GM04503 (cell line): ENCODE measurements around the gene FGGY.

Experiments
- DNase-seq: peaks from one replicate; pipeline ENCODE4 v3.0.0-alpha.2; 2012; ENCODE audit warnings: low read depth

FGGY gene

GRCh38 chr1:59768792-59769735 is 472.2 kb downstream of the FGGY start:
- no peak for DNase-seq

DNA sequence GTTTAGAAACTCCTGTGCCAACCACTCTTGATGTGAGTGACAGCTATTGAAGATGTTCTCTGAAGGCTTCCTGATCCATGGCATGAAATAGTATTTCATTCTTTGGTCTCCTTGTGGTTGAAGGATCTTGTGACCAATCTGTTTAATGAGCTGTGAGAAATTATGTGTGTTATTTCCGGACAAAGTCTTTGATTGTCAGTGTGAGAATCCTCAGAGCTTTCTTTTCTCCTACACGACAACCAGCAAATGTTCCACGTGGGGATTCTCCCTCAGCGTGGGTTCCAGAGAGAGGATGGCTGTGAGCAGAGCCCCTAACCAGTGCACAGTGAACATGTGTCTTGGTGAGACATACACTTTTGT is 472.8 kb downstream of the FGGY start:
- no peak for DNase-seq

- no peak for DNase-seq
Measured at GRCh38 chr1:59771361-59771760, 474.5 kb downstream of the FGGY start.

DNA sequence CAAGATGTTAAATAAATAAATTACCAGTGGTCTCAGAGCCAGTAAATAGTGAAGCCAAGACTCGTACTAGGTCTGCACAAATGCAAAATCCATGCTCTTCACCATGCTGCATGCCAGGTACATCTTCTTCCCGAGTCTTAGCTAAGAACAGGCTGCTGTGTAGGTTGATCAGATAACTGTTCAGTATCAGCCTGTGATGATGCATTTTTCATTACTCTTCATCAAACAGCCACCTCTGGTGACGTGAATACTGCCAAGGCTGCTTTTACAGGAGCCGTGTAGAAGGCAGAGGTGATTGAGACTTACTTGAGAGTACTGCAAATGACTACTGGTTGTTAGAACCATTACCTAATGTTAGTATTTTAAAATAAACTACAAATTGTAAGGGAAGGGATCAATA is 478.6 kb downstream of the FGGY start:
- no peak for DNase-seq

DNA sequence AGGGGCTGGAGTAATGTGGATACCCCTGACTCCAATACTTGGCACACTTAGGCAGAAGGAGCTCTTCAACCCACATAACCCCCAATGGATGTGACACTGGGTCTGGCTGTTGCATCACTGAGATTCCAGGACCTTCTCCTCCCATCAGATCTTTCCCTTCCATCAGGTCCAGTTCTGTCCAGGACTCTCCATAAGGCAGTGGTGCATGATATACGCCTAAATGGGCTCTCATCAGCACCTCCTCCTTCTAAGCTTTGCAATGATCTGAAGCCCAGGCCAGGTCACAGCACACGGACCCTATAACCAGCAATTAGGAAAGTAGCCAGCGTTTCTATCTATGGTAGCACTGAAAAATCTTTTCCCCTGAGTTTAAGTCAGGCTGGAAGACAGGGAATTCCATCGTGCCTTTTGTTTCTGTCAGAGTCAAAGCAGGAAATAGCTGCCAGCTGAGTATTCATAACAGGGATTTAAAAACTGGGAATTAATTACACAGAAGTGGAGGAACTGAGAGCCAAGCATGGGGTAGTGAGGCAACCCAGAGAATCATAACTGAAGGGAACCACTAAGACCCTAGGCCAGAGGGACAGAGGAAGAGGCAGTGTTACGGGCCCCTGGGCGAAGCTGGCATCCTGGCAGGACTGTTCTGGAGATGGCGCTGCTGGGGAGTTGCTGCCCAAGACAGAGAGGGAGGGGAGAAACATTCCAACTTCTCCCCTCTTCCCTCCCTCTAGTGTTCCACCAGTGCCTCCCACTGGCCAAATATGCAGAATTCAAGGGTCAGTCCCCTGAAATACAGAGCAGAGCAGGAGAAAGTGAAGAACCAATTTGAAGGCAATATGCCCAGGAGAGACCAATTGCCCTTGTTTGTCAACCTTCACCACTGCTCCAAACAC is 480.3 kb downstream of the FGGY start:
- peak; percentile 66 for DNase-seq

DNA sequence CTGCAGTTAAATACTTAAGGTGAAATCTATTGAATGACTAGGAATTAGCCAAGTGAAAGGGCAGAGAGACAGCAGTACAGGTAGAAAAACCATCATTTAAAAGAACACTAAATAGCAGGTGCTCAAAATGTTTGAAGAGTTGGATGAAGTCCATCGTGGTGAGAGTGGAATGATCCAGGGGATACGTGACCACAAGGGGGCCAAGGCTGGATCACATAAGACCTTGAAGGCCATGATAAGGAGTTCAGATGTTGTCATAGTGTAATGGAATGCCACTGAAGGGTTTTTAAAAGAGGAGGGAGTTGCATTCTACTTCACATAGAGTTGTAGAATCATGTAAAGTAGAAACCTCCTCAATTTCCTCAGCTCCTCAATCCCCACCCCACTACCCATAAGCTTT is 483.1 kb downstream of the FGGY start:
- DNase-seq = no peak

DNA sequence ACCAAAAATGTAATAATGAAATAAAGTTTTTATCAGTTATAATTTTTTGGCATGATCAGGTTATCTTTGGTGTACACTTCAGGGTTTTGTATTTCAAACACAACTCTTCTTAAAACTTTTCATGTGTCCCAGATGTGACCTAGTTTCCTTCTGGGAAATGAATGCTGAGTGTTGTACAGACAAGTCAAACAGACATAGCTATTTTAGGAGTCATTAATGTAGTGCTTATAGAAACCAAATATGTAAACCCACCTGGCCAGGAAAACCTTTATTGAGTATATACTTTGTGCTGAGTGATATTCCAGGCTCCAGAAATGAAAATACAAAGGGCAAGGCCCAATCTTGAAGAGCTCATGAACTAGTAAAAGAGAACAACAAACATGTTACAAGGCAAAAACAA is 491.9 kb downstream of the FGGY start:
- no peak for DNase-seq

- no peak for DNase-seq
Measured at GRCh38 chr1:59798600-59798999, 501.7 kb downstream of the FGGY start.

DNA sequence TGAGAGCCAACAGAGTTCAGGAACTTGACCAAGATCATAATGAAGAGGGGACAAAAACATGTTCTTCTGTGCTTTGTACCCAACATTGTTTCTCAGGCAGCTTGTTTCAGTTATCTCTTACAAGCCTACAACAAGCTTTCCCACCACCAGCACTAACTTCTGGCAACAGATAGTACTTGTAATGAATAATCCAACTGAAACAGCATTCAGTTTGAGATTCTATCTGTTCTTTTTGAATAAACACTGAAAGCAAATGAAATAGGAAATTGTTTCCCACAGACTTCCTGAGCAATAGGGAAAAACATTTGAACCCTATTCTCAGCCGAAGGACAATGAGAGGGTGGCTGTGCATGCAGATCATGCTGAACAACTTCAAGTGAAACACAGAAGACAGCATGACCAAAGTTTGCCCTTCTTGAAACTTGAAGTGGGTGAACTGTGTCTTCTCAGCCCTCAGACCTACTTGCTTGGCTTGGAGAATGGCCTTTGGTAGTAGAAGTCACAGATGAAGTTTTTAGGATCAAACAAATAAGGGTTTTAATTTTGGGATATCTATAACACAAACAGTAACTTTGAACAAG is 506.7 kb downstream of the FGGY start:
- no peak for DNase-seq

DNA sequence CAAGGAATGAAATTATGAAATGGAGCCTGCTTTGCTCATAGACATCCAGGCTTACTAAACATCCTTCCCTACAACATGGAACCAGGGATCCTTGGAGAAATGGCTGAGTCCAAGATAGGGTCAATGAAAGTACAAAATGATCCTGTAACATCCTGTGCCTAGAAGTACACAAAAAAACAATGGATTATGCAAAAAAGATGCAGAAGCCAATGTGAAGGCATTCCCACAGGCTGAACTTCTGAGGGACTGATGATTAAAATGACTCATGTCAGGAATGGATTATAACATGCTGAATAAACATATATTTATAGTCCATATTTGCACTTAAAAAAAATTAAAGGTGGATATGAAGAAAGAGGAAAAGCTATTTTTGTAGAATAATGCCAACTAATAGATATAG is 507.4 kb downstream of the FGGY start:
- no peak for DNase-seq

DNA sequence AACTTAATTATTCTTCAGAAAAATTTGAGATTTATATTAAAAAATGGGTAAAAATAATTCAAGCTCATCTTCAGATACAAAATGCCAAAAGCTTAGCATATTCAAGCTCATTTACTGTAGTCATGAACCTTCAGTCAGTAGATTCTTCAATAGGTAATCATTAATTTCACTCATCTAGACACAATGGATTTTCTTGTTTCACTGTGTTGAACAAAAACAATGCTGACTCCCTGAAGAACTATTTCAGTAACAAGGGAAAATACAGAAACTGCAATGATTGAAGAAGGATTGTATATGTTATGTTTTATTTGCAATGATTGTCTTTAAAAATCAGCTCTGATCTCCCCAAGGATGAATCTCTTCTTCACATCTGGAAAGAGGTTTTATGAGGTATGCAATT is 508.7 kb downstream of the FGGY start:
- DNase-seq = no peak
